SU-DHL-6 (cell line): Measurements from ENCODE around the gene SRPK3.

Experiments used
- H2AFZ ChIP-seq: fragments of 200-600 bp; sonication (generic); 2 replicates; pipeline ENCODE4 v1.6.1; 2014; ENCODE audit warnings: low read depth, mild to moderate bottlenecking, moderate library complexity, mixed read lengths, antibody characterized with exemption, low read length; ENCODE audit not compliant: severe bottlenecking
- H3F3A ChIP-seq: fragments of 200-600 bp; shearing (Covaris generic); 2 replicates; pipeline ENCODE4 v1.6.0; 2016; ENCODE audit warnings: antibody characterized with exemption, mild to moderate bottlenecking; ENCODE audit not compliant: insufficient read depth
- H3K27ac ChIP-seq: fragments of 200-600 bp; sonication (generic); 2 replicates; pipeline ENCODE4 v1.5.1; 2016; ENCODE audit warnings: low read depth, mild to moderate bottlenecking, low read length, moderate library complexity, mixed read lengths
- H3K27me3 ChIP-seq: fragments of 200-600 bp; sonication (generic), shearing (Covaris generic); 2 replicates; pipeline ENCODE4 v1.6.0; 2014; ENCODE audit warnings: mild to moderate bottlenecking, low read length
- H3K36me3 ChIP-seq: fragments of 200-600 bp; sonication (generic); 2 replicates; pipeline ENCODE4 v1.6.1; 2014; ENCODE audit warnings: mild to moderate bottlenecking, low read length, mixed read lengths
- H3K4me2 ChIP-seq: fragments of 300-600, 200-600 bp; shearing (Covaris generic), sonication (generic); 2 replicates; pipeline ENCODE4 v1.6.0; 2014; ENCODE audit warnings: low read length, low read depth, mild to moderate bottlenecking; ENCODE audit not compliant: poor library complexity, severe bottlenecking
- H3K4me3 ChIP-seq: fragments of 200-600 bp; sonication (generic); 2 replicates; pipeline ENCODE4 v1.5.1; 2014; ENCODE audit warnings: antibody characterized with exemption, low read length, mild to moderate bottlenecking, mixed read lengths; ENCODE audit not compliant: insufficient read depth, poor library complexity, severe bottlenecking
- H3K79me2 ChIP-seq: fragments of 200-600 bp; sonication (generic); 2 replicates; pipeline ENCODE4 v1.6.1; 2014; ENCODE audit warnings: mild to moderate bottlenecking, low read length, moderate library complexity; ENCODE audit not compliant: insufficient read depth
- H3K9ac ChIP-seq: fragments of 200-600 bp; sonication (generic); 2 replicates; pipeline ENCODE4 v1.7.0; 2014; ENCODE audit warnings: mild to moderate bottlenecking, low read length
- H3K9me2 ChIP-seq: fragments of 200-600 bp; sonication (generic); replicated peaks from 2 replicates; pipeline ENCODE4 v1.6.1; 2014; ENCODE audit warnings: low read length; ENCODE audit not compliant: insufficient read depth
- H3K9me3 ChIP-seq: fragments of 200-600 bp; sonication (generic); 2 replicates; pipeline ENCODE4 v1.6.1; 2014; ENCODE audit warnings: low read length, mixed read lengths; ENCODE audit not compliant: insufficient read depth
- H4K20me1 ChIP-seq: fragments of 200-600 bp; sonication (generic); 2 replicates; pipeline ENCODE4 v1.6.1; 2014; ENCODE audit warnings: low read depth, mild to moderate bottlenecking, antibody characterized with exemption, low read length, moderate library complexity, mixed read lengths
- CTCF ChIP-seq: fragments of 200-600 bp; sonication (generic); IDR thresholded peaks from one replicate; pipeline ENCODE4 v1.5.1; 2017; ENCODE audit warnings: antibody characterized with exemption, mild to moderate bottlenecking, low read length, moderate library complexity; ENCODE audit not compliant: insufficient read depth, poor library complexity, severe bottlenecking
- EZH2phosphoT487 ChIP-seq: fragments of 200-600 bp; sonication (generic), shearing (Covaris generic); conservative IDR thresholded peaks from 2 replicates; pipeline ENCODE4 v1.6.1; 2018; ENCODE audit warnings: mild to moderate bottlenecking, antibody characterized with exemption, low read length, moderate library complexity, mixed read lengths

The SRPK3 gene

GRCh38 chrX:153780678-153781427 lies at the start of gene SRPK3:
Gene SRPK3, plus strand, starts transcription at chrX:153781041. Its CDS starts 46 bp downstream, at chrX:153781087.
- Histone ChIP-seq H3K9me2 (no peaks in the 10 kb centered on the region), H3K4me2 (no peak within 1 kb of the TSS), H3K9ac (no peak within 1 kb of the TSS), H2AFZ (no peak within 1 kb of the TSS), H3F3A (no peaks in the 10 kb centered on the region), H3K79me2 (no peaks in the 10 kb centered on the region), H3K9me3 (no peaks in the 10 kb centered on the region), H3K27ac (no peak within 1 kb of the TSS), H4K20me1 (no peaks in the 10 kb centered on the region; the same call in 1 of the 2 replicates), H3K27me3 (no peaks in the 10 kb centered on the region), H3K36me3 (no peaks in the 10 kb centered on the region), H3K4me3 (no peak within 1 kb of the TSS)
- TF ChIP-seq CTCF (no peak), EZH2phosphoT487 (no peak)

- Histone ChIP-seq H2AFZ (no peak overlapping the region), H3F3A (no peaks in the 10 kb centered on the region), H3K36me3 (no peaks in the 10 kb centered on the region), H3K27ac (no peak overlapping the region), H3K9me3 (no peaks in the 10 kb centered on the region), H3K27me3 (no peaks in the 10 kb centered on the region), H3K79me2 (no peaks in the 10 kb centered on the region), H3K4me2 (no peak overlapping the region), H3K9ac (no peak overlapping the region), H3K4me3 (no peak overlapping the region), H3K9me2 (no peaks in the 10 kb centered on the region), H4K20me1 (no peaks in the 10 kb centered on the region)
- TF ChIP-seq CTCF = no peak
- TF ChIP-seq EZH2phosphoT487 = no peak
These were observed 49.6 kb upstream of the SRPK3 start for GRCh38 chrX:153731117-153731844.

GRCh38 chrX:153731845-153732215 lies 49.0 kb upstream of the SRPK3 start:
- H3K79me2 ChIP-seq = no peaks in the 10 kb centered on the region
- H3K9me2 ChIP-seq = no peaks in the 10 kb centered on the region
- H3K9ac ChIP-seq = no peak overlapping the region
- TF ChIP-seq EZH2phosphoT487 (no peak), CTCF (no peak)
- H3K4me3 ChIP-seq = no peak overlapping the region
- H3K9me3 ChIP-seq = no peaks in the 10 kb centered on the region
- no peaks in the 10 kb centered on the region for H4K20me1 ChIP-seq
- H2AFZ ChIP-seq = no peak overlapping the region
- H3K27me3 ChIP-seq = no peaks in the 10 kb centered on the region
- H3F3A ChIP-seq = no peaks in the 10 kb centered on the region
- H3K4me2 ChIP-seq = no peak overlapping the region
- H3K27ac ChIP-seq = no peak overlapping the region
- H3K36me3 ChIP-seq = no peaks in the 10 kb centered on the region
